Activated T-helper 1 cell treated with anti-CD3 and anti-CD28 coated beads, Interleukin-12 subunit alpha, Interleukin-12 subunit beta, Interleukin-2, Interleukin-4 antibody, amounts not matched to agents 30 ng/mL and 10 ng/mL and 1 ng/mL, durations not matched to agents 14 hours and 24 hours and 36 hours (primary cell): Measurements from ENCODE around the gene SLC30A2. TPM values are rescaled to one million over a fixed set of nuclear protein-coding genes. Genes with fewer than 3 reads are reported as not detected.

Experiments
- DNase-seq: peaks from one replicate; pipeline ENCODE4 v3.0.0; 2021; ENCODE audit warnings: low spot score
- H3K27ac Mint-ChIP-seq: one replicate; pipeline ENCODE4 v1.8.0; 2021; ENCODE audit warnings: mild to moderate bottlenecking, mixed read lengths
- H3K27me3 Mint-ChIP-seq: one replicate; pipeline ENCODE4 v1.8.0; 2022; ENCODE audit warnings: mild to moderate bottlenecking, moderate library complexity, mixed read lengths; ENCODE audit not compliant: insufficient read depth
- H3K36me3 Mint-ChIP-seq: one replicate; pipeline ENCODE4 v1.8.0; 2021; ENCODE audit warnings: low read depth, mixed read lengths
- H3K4me1 Mint-ChIP-seq: one replicate; pipeline ENCODE4 v1.8.0; 2021; ENCODE audit warnings: low read depth, mixed read lengths
- H3K4me3 Mint-ChIP-seq: one replicate; pipeline ENCODE4 v1.8.0; 2021; ENCODE audit warnings: mild to moderate bottlenecking, moderate library complexity, mixed read lengths
- H3K9me3 Mint-ChIP-seq: one replicate; pipeline ENCODE4 v1.8.0; 2021; ENCODE audit warnings: mixed read lengths
- intact Hi-C: fragments of 100-400 bp; cut with micrococcal nuclease; formaldehyde crosslinking; loops from one replicate; pipeline ENCODE4 v1.15.1; 2024
- total RNA-seq: library from RNA; stranded (reverse); gene quantifications from 2 replicates; pipeline ENCODE4 v1.2.3, GENCODE V29; 2022

Gene SLC30A2
- total RNA-seq, 1 donor from 2014 or later = not detected

DNA sequence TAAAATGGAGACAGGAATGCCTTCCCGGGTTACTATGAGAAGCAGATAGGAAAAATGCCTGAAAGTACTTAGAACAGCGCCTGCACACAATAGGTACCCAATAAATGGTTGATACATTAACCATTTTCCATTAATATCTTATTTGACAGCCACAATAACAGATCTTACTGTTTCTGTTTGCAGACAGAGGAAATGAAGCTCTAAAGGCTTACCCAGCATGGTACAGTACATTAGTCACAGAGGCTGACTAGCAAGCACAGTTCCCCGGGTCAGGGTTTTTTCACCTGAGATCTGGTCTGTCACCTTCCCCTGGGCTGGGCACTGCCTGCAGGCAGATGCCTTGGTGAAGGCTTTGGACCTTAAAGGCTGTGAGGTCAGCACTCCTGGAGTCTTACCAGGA lies 18.6 kb upstream of the SLC30A2 start:
- no peaks in the 10 kb centered on the region for H3K9me3 Mint-ChIP-seq
- H3K4me1 Mint-ChIP-seq = no peaks in the 10 kb centered on the region
- no peak for DNase-seq

DNA sequence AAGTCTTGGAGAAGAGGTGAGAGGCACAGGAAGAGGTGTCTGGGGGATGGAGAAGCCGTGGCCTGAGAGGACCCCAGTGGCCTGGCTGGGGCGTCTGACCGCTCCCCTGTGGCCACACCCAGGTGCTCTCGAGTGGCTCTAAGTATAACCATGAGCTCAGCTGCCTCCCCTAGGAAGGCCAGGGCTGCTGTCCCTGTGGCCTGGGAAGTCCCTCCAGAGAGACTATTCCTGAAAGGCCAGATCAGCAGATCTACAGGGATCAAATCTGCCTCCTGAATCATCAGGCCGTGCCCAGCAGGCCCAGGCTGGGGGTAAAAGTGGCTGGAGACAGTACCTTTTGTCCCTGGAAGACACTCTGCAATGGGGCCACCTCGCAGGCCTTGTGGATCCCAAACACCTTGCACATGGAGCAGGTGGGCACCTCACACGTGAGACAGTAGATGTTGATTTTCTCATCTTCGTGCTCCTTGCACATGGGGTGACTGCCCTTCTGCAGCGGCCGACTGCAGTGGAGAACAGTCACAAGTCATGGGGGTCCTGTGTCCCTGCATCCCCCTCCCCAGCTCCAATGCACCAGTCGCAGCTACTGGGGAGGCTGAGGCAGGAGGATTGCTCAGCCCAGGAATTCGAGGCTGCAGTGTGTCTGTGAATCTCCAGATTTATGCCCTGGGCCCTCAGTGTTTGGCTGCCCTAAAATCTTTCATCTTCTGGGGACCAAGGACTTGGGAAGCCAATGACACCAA lies 15.1 kb upstream of the SLC30A2 start:
- H3K36me3 Mint-ChIP-seq = no peaks in the 10 kb centered on the region
- no peak for DNase-seq
- intact Hi-C loops = no loop called here
- no peak overlapping the region for H3K4me3 Mint-ChIP-seq
- no peak overlapping the region for H3K27ac Mint-ChIP-seq
- no peaks in the 10 kb centered on the region for H3K4me1 Mint-ChIP-seq
- H3K27me3 Mint-ChIP-seq = peaks cover 22% of the 10 kb centered on the region
- H3K9me3 Mint-ChIP-seq = no peaks in the 10 kb centered on the region

More for the DNA sequence above, 18.6 kb upstream of the SLC30A2 start:
- H3K27ac Mint-ChIP-seq = no peak overlapping the region
- H3K36me3 Mint-ChIP-seq = no peaks in the 10 kb centered on the region
- H3K4me3 Mint-ChIP-seq = no peak overlapping the region
- peaks cover 16% of the 10 kb centered on the region for H3K27me3 Mint-ChIP-seq
- intact Hi-C loops = no loop called here

DNA sequence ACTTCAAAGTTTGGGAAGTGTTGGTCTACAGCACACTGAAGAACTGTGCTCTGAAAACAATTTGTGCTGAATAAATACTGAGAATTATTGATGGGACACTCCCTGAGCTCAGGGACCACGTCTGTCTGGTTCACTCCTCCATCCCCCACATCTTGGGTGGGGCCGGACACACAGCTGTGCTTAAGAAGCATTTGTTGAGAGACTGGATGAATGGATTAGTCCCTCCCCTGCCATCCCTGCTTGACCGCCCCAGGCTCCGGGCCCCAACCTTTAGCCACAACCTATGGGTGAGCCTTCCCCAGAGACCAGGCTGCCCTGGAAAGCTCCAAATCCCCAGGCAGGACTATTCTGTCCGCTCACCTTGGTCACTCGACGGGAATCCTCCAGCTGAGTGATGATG lies 14.0 kb upstream of the SLC30A2 start:
- DNase-seq = no peak
- H3K27ac Mint-ChIP-seq = no peak overlapping the region
- peaks cover 25% of the 10 kb centered on the region for H3K27me3 Mint-ChIP-seq
- intact Hi-C loops = no loop called here
- no peaks in the 10 kb centered on the region for H3K4me1 Mint-ChIP-seq
- no peaks in the 10 kb centered on the region for H3K9me3 Mint-ChIP-seq
- H3K36me3 Mint-ChIP-seq = no peaks in the 10 kb centered on the region
- no peak overlapping the region for H3K4me3 Mint-ChIP-seq

DNA sequence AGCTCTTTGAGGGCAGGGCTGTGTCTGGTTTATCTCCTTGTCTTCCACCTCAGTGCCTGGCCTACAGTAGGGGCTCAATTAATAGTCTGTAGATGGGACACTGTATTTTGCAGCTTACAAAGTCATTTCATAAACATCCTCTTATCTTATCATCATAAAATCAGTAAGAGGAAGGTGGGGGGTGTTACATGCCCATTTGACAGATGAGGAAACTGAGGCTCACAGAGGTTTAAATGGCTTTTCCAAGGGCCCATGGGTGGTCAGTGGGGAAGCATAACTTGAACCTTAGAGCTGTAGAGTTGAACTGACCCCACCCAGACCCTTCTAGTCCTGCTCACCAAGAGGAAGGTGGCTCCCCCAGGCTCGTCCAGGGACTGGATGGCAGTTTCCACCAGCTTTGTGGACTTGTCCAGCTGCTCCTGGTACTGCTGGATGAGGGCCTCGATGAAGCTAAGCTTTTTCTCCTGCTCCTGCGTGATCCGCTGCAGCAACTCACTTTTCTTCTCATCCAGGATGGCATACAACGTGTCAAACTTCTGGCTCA lies 12.2 kb upstream of the SLC30A2 start:
- H3K27ac Mint-ChIP-seq = no peak overlapping the region
- no peak for DNase-seq
- H3K36me3 Mint-ChIP-seq = no peaks in the 10 kb centered on the region
- H3K27me3 Mint-ChIP-seq = peaks cover 36% of the 10 kb centered on the region
- H3K4me1 Mint-ChIP-seq = no peaks in the 10 kb centered on the region
- no peaks in the 10 kb centered on the region for H3K9me3 Mint-ChIP-seq
- intact Hi-C loops = no loop called here
- no peak overlapping the region for H3K4me3 Mint-ChIP-seq

DNA sequence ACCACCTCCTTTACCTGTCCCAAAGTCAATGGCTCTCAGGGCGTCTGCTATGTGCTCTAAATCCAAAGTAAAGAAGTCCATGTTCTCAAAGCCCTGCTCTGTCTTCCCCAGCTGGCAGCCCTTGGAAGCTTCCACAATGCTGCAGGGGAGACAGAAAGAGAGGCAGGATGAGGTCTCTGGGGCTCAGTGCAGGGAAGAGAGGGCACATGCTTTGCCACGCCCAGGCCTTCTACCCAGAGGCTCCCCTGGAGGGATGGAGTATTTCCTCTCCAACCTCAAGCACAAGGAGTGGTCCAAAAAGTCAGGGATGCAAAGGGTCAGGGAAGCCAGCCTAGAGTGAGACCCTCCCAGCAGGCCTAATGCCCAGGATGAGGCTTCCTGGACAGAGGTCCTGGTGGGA lies 11.3 kb upstream of the SLC30A2 start:
- intact Hi-C loops = no loop called here
- Mint-ChIP-seq H3K4me1 (no peaks in the 10 kb centered on the region), H3K27ac (no peak overlapping the region), H3K36me3 (no peaks in the 10 kb centered on the region), H3K4me3 (no peak overlapping the region), H3K27me3 (peaks cover 38% of the 10 kb centered on the region), H3K9me3 (no peaks in the 10 kb centered on the region)
- no peak for DNase-seq

DNA sequence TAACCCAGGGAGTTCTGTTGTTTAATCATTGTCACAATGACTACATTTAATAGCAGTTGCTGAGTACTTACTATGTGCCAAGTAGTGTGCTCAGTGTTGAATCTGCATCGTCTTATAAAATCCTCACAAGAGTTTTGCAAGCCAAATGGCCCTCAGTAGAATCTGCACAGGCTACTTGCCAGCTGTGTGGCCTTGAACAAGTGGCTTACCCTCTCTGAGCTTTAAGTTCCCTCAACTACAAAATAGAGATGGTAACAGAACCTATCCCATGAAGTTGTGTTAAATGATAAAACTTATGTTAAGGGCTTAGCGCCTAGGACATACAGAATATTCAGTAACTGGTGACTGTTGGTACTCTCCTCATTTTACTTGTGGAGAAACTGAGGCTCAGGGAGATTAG lies 9.1 kb upstream of the SLC30A2 start:
- no peak overlapping the region for H3K4me3 Mint-ChIP-seq
- H3K9me3 Mint-ChIP-seq = no peaks in the 10 kb centered on the region
- H3K27ac Mint-ChIP-seq = no peak overlapping the region
- intact Hi-C loops = no loop called here
- no peaks in the 10 kb centered on the region for H3K36me3 Mint-ChIP-seq
- peaks cover 6% of the 10 kb centered on the region for H3K4me1 Mint-ChIP-seq
- no peak for DNase-seq
- peaks cover 46% of the 10 kb centered on the region for H3K27me3 Mint-ChIP-seq

DNA sequence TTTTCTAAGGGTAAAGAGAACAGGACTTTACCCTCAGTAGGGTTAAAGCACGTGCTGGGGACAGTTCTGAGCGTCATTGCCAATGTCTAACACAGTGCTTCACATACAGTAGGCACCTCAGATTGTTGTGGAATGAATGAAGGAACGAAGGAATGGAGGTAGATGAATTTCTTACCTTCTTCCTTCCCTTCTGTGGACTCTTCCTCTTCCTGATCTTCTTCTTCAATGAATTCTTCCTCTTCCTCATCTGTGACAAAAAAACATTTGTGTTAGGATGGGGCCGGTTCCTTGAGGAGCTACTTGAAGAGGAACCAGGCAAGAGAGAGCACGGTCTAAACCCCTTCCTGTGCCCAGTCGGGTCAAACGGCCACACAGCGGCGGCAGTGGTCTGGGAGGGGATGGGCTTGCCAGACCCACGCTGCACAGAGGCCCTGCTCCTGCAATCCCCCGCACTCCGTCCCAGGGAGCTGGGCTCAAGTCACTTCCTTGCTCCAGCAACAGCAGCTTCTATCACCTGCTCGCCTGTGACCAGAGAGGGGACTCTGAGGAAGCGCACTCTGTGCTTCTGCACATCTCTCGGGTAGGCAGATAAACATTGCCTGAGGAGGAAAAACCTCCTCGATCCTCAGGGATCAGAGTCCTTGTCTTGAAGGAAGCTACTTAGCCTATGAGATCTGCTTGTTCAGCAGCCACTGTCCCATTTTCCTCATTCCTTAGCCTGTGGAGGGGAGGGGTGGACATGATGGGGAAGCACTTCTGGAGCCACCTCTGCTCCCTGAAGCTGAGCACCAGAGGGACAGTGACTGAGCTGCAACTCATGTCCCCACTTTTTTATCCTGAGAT lies 8.0 kb upstream of the SLC30A2 start:
- DNase-seq = no peak
- Mint-ChIP-seq H3K4me3 (no peak overlapping the region), H3K27ac (no peak overlapping the region), H3K36me3 (no peaks in the 10 kb centered on the region), H3K4me1 (peaks cover 6% of the 10 kb centered on the region), H3K9me3 (no peaks in the 10 kb centered on the region), H3K27me3 (peaks cover 52% of the 10 kb centered on the region)
- intact Hi-C loops = no loop called here

DNA sequence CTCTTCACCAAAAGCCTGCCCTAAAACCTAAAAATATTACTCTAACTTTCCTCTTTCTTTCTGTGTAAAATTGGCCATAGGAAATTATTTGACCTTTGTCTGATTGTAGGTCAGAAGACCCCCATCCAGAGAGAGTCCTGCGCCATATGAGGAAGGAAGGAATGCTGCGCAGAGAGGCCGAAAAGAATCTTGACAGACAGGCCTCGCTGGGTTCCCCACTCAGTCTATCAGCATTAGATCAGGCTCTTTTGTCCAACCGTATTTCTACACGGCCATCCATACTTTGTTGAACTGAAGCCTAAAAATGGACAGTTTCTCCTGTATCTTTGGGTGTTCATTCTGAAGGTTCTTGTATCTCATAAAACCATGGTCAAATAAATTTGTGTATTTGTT lies 4.3 kb upstream of the SLC30A2 start:
- H3K9me3 Mint-ChIP-seq = no peaks in the 10 kb centered on the region
- H3K27ac Mint-ChIP-seq = no peak overlapping the region
- H3K27me3 Mint-ChIP-seq = peaks cover 67% of the 10 kb centered on the region
- DNase-seq = no peak
- intact Hi-C loops = no loop called here
- no peaks in the 10 kb centered on the region for H3K36me3 Mint-ChIP-seq
- H3K4me3 Mint-ChIP-seq = no peak overlapping the region
- H3K4me1 Mint-ChIP-seq = peaks cover 6% of the 10 kb centered on the region

DNA sequence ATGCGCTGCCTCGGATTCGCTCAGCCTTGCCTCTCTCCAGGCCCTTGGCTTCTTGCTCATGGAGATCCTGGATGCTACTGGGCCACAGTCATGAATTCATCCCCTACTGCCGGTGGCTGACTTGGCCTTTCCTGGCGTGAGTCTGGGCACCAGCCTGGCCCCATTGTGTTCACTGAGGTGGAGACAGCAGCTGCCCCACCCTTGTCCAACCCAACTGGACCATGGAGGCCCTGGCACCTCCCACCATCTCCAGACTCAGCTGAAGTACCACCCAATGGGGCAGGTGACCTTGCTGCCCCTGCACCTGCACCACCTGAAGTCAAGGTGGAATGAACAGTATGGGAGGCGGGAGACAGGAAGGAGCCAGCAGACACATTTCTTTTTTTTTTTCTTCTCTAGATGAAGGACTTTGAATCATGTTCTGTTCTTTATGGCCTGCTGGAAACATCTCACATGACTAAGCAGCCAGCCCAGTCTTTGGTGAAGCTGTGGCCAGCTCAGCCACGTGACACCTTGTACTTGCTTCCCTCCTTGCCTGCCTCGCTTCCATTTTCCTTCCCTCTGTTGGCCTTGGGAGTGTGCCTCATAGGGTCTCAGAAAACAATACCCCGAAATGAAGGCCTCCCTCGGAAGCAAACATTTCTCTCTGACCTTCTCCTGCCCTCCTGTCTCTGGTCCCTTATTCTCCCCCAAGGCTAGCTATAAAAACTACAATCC lies 3.8 kb upstream of the SLC30A2 start:
- H3K9me3 Mint-ChIP-seq = no peaks in the 10 kb centered on the region
- no peak for DNase-seq
- no peak overlapping the region for H3K4me3 Mint-ChIP-seq
- intact Hi-C loops = no loop called here
- H3K27ac Mint-ChIP-seq = no peak overlapping the region
- peaks cover 6% of the 10 kb centered on the region for H3K4me1 Mint-ChIP-seq
- H3K27me3 Mint-ChIP-seq = peaks cover 69% of the 10 kb centered on the region
- H3K36me3 Mint-ChIP-seq = no peaks in the 10 kb centered on the region

DNA sequence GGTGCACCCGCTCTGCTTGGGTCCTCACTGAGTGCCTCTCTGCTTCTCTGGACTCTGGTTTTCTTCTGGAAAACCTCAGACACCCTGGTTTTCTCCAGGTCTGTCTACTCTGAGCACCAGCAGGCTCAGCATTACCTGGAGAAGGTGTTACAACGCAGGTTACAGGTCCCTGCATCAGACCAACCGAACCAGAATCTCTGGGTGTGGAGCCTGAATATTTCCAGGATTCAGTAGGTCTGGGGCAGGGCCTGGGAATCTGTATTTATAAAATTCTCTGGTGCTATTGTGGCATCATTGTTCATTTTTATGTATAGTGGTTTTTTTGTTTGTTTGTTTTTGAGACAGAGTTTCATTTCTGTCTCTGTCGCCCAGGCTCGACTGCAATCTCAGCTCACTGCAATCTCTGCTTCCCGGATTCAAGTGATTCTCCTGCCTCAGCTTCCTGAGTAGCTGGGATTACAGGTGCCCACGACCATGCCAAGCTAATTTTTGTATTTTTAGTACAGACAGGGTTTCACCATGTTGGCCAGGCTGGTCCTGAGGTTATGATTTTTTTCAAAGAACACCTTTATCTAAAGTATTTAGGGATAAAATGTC lies 1.5 kb upstream of the SLC30A2 start:
- no peak overlapping the region for H3K4me3 Mint-ChIP-seq
- no peak overlapping the region for H3K27ac Mint-ChIP-seq
- H3K36me3 Mint-ChIP-seq = no peaks in the 10 kb centered on the region
- H3K27me3 Mint-ChIP-seq = peaks cover 71% of the 10 kb centered on the region
- DNase-seq = no peak
- H3K4me1 Mint-ChIP-seq = peaks cover 6% of the 10 kb centered on the region
- intact Hi-C loops = no loop called here
- no peaks in the 10 kb centered on the region for H3K9me3 Mint-ChIP-seq

DNA sequence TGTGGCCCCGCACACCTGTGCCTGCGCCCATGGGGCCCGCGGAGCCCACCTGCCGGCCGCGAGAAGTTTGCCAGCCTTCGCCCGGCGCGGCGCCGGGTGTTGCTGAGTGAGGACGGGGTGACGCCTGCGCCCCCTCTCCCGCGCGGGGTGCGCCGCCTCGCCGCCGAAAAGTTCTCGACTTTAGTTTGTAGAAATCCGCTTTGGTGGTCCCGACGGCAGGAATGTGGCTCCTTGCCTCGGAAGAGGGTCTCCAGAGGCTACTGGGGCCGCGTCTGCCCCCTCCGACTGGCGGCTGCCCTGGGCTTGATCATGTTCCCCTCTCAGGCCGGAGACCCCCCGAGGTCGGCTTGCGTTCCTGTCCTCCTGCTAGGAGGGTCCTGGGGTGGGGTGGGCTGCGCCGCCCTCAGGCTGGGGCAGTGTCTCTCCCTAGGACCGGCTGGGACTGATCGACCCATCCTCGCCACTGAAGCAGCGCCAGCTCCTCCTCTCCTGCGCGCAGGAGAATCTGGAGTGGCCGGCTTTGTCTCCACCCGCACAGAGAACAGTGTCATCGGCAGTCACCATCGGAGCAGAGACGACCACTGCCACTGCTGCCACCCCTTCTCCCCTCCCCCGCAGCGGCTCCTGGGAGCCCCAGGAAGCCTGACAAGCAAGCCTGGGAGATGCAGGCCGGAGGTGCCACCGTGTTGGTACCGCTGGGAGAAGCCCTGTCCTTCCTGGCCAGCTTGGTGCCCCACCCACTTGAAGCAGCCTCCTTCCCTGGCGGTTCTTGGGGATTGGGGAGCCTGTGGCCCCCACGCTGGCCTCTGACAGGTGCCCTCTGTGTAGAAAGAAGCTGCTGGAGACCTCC lies 553 bp upstream of the SLC30A2 start:
- H3K27ac Mint-ChIP-seq = no peak overlapping the region
- intact Hi-C loops = no loop called here

More for the DNA sequence above, 553 bp upstream of the SLC30A2 start:
- peaks cover 65% of the 10 kb centered on the region for H3K27me3 Mint-ChIP-seq
- DNase-seq = no peak
- H3K4me3 Mint-ChIP-seq = no peak overlapping the region
- no peaks in the 10 kb centered on the region for H3K36me3 Mint-ChIP-seq
- no peaks in the 10 kb centered on the region for H3K9me3 Mint-ChIP-seq
- peaks cover 6% of the 10 kb centered on the region for H3K4me1 Mint-ChIP-seq
